Hematopoietic multipotent progenitor cell treated with erythropoietin and hydrocortisone succinate and interleukin-3 and kit ligand, for 4 days (in vitro differentiated cells): ENCODE results near the gene C1QA.

Source experiments
- DNase-seq: peaks from one replicate; pipeline ENCODE4 v3.0.0-alpha.2; 2015

C1QA gene

GRCh38 chr1:22612671-22613571, 23.5 kb upstream of the C1QA start:
- DNase-seq = no peak

- no peak for DNase-seq
These were observed 22.9 kb upstream of the C1QA start for GRCh38 chr1:22613572-22613918.

GRCh38 chr1:22613951-22614350, 22.5 kb upstream of the C1QA start:
- no peak for DNase-seq

GRCh38 chr1:22615886-22616285, 20.5 kb upstream of the C1QA start:
- DNase-seq = no peak

- DNase-seq = no peak
These were observed 19.9 kb upstream of the C1QA start for GRCh38 chr1:22616571-22616970.

GRCh38 chr1:22618056-22618455, 18.4 kb upstream of the C1QA start:
- no peak for DNase-seq

- DNase-seq = peak; percentile 25
These were observed 17.2 kb upstream of the C1QA start for GRCh38 chr1:22619252-22619651.

GRCh38 chr1:22619798-22620197, 16.6 kb upstream of the C1QA start:
- no peak for DNase-seq

- no peak for DNase-seq
These were observed 14.7 kb upstream of the C1QA start for GRCh38 chr1:22621761-22622160.

GRCh38 chr1:22625262-22625925, 11.0 kb upstream of the C1QA start:
- peak; percentile 23 for DNase-seq

GRCh38 chr1:22626237-22627157, 9.9 kb upstream of the C1QA start:
- no peak for DNase-seq

- no peak for DNase-seq
These were observed 9.1 kb upstream of the C1QA start for GRCh38 chr1:22627331-22627730.

- DNase-seq = no peak
These were observed 7.6 kb upstream of the C1QA start for GRCh38 chr1:22628698-22629444.

- DNase-seq = no peak
These were observed 6.5 kb upstream of the C1QA start for GRCh38 chr1:22629886-22630285.

- DNase-seq = no peak
These were observed 2.5 kb upstream of the C1QA start for GRCh38 chr1:22633697-22634463.

- no peak for DNase-seq
These were observed 992 bp upstream of the C1QA start for GRCh38 chr1:22635436-22635835.

- no peak for DNase-seq
These were observed 499 bp downstream of the C1QA start for GRCh38 chr1:22636927-22637326.

- DNase-seq = no peak
These were observed 1.5 kb downstream of the C1QA start for GRCh38 chr1:22637907-22638445.

- no peak for DNase-seq
These were observed 2.2 kb downstream of the C1QA start for GRCh38 chr1:22638476-22639234.

GRCh38 chr1:22639286-22639685, 2.9 kb downstream of the C1QA start:
- peak; percentile 44 for DNase-seq

- DNase-seq = no peak
These were observed 4.8 kb downstream of the C1QA start for GRCh38 chr1:22641247-22641646.
